Muscle of arm (tissue), 12 donors: ENCODE measurements around the gene COQ2. TPM values are rescaled to one million over a fixed set of nuclear protein-coding genes. Genes with fewer than 3 reads are reported as not detected.
"Not testable (repeated sequence)": the region's sequence is repeated elsewhere in the genome, so short reads cannot be mapped to it uniquely, and the experiment has no call there.

ENCODE experiments used
- DNase-seq: peaks from one replicate; pipeline ENCODE4 v3.0.0-alpha.2; 2013
- polyA plus RNA-seq, 12 donors: library from polyadenylated mRNA; unstranded; fragments of 120-200 nt; gene quantifications; one replicate each; pipeline ENCODE4 v1.2.1, GENCODE V29; 2013; ENCODE audit not compliant: insufficient read length in 12 of 12

The COQ2 gene
- polyA plus RNA-seq, 12 donors: 7.9 to 12.6 (median 9.9) TPM; not detected in 2

GRCh38 chr4:83251447-83251830 is 33.2 kb downstream of the COQ2 start:
- no peak for DNase-seq

- DNase-seq: no peak
Observed at GRCh38 chr4:83250687-83251446, 33.7 kb downstream of the COQ2 start.

- no peak for DNase-seq
Observed at GRCh38 chr4:83248486-83248885, 36.1 kb downstream of the COQ2 start.

- DNase-seq: no peak
Observed at GRCh38 chr4:83247415-83248357, 36.9 kb downstream of the COQ2 start.

GRCh38 chr4:83241132-83241531 is 43.5 kb downstream of the COQ2 start:
- no peak for DNase-seq

GRCh38 chr4:83240379-83240875 is 44.2 kb downstream of the COQ2 start:
- DNase-seq: no peak

GRCh38 chr4:83238393-83239248 is 46.0 kb downstream of the COQ2 start:
- DNase-seq: no peak

GRCh38 chr4:83237591-83237990 is 47.0 kb downstream of the COQ2 start:
- DNase-seq: no peak

- not testable (repeated sequence) for DNase-seq
Observed at GRCh38 chr4:83235645-83236133, 48.9 kb downstream of the COQ2 start.

GRCh38 chr4:83234902-83235644 is 49.5 kb downstream of the COQ2 start:
- no peak for DNase-seq

GRCh38 chr4:83234387-83234786 is 50.2 kb downstream of the COQ2 start:
- DNase-seq: not testable (repeated sequence)

- no peak for DNase-seq
Observed at GRCh38 chr4:83232082-83232481, 52.5 kb downstream of the COQ2 start.

- DNase-seq: no peak
Observed at GRCh38 chr4:83231620-83232076, 53.0 kb downstream of the COQ2 start.

- DNase-seq: no peak
Observed at GRCh38 chr4:83230928-83231327, 53.7 kb downstream of the COQ2 start.

GRCh38 chr4:83229791-83230190 is 54.8 kb downstream of the COQ2 start:
- DNase-seq: no peak

GRCh38 chr4:83228231-83228630 is 56.4 kb downstream of the COQ2 start:
- no peak for DNase-seq

GRCh38 chr4:83224502-83225197 is 59.9 kb downstream of the COQ2 start:
- no peak for DNase-seq

- DNase-seq: no peak
Observed at GRCh38 chr4:83223781-83224180, 60.8 kb downstream of the COQ2 start.

- no peak for DNase-seq
Observed at GRCh38 chr4:83221897-83222441, 62.6 kb downstream of the COQ2 start.
